Vagina (tissue), 2 donors: ENCODE measurements around the gene LRRN1. TPM values are rescaled to one million over a fixed set of nuclear protein-coding genes. Genes with fewer than 3 reads are reported as not detected.

ENCODE experiments used
- DNase-seq, 2 donors: peaks; one replicate each; pipeline ENCODE4 v3.0.0-alpha.2; 2017; ENCODE audit errors: extremely low spot score in 2 of 2
- H3K27ac ChIP-seq: fragments of 200-600 bp; sonication (generic); one replicate; pipeline ENCODE4 v1.5.1; 2019
- H3K27me3 ChIP-seq: fragments of 200-600 bp; sonication (generic); one replicate; pipeline ENCODE4 v1.5.1; 2019
- H3K36me3 ChIP-seq, 2 donors: fragments of 200-600 bp; sonication (generic); one replicate each; pipeline ENCODE4 v1.5.1; 2017 to 2019
- H3K4me1 ChIP-seq: fragments of 200-600 bp; sonication (generic); one replicate; pipeline ENCODE4 v1.5.1; 2019
- H3K4me3 ChIP-seq, 2 donors: fragments of 200-600 bp; sonication (generic); 1 replicate in 1 of 2; 2 replicates in 1 of 2; pipeline ENCODE4 v1.5.1; 2016 to 2019
- H3K9me3 ChIP-seq: fragments of 200-600 bp; sonication (generic); one replicate; pipeline ENCODE4 v1.5.1; 2019
- CTCF ChIP-seq, 3 experiments: fragments of 450-650 bp in 2 of 3; fragments of 200-600 bp in 1 of 3; sonication (generic) in 1 of 3; IDR thresholded peaks; one replicate each; pipeline ENCODE4 v1.5.1; 2017 to 2019; ENCODE audit warnings: antibody characterized with exemption in 3 of 3, mild to moderate bottlenecking in 2 of 3, moderate library complexity in 2 of 3
- POLR2A ChIP-seq, 2 donors: fragments of 450-650 bp; IDR thresholded peaks; one replicate each; pipeline ENCODE4 v1.6.1; 2017; ENCODE audit warnings: antibody characterized with exemption in 2 of 2, mild to moderate bottlenecking in 2 of 2, moderate library complexity in 2 of 2
- POLR2AphosphoS5 ChIP-seq, 2 donors: sonication (generic); formaldehyde crosslinking; IDR thresholded peaks; one replicate each; pipeline ENCODE4 v1.9.0; 2017; ENCODE audit warnings: antibody characterized with exemption in 2 of 2, mild to moderate bottlenecking in 2 of 2, low read depth in 1 of 2; ENCODE audit not compliant: insufficient read depth in 1 of 2
- intact Hi-C: fragments of 100-400 bp; cut with DNase I; formaldehyde crosslinking; loops from one replicate; pipeline ENCODE4 v1.15.1; 2023
- total RNA-seq: library from RNA; depleted of rRNA; stranded (reverse); fragments of >200 nt; gene quantifications from one replicate; pipeline ENCODE4 v1.2.3, GENCODE V29; 2016

Gene LRRN1
- total RNA-seq, 1 donor from 2014 or later = 1.7 TPM

- H3K9me3 ChIP-seq = no peaks in the 10 kb centered on the region
- H3K36me3 ChIP-seq = no peaks in the 10 kb centered on the region
- DNase-seq = no peak
Measured at GRCh38 chr3:3847994-3848922, 49.0 kb downstream of the LRRN1 start.

GRCh38 chr3:3848923-3849275 is 49.7 kb downstream of the LRRN1 start:
- H3K27ac ChIP-seq = no peak overlapping the region
- no peaks in the 10 kb centered on the region for H3K4me1 ChIP-seq
- H3K36me3 ChIP-seq = no peaks in the 10 kb centered on the region
- no peaks in the 10 kb centered on the region for H3K9me3 ChIP-seq
- no peak overlapping the region for H3K4me3 ChIP-seq
- no peaks in the 10 kb centered on the region for H3K27me3 ChIP-seq
- TF ChIP-seq CTCF (IDR thresholded peaks at IDR 0.05) = no peak
- TF ChIP-seq POLR2AphosphoS5 (IDR thresholded peaks at IDR 0.05; ENCODE audit: insufficient read depth in 1 of 2, low read depth in 1 of 2) = no peak
- no peak for TF ChIP-seq POLR2A (IDR thresholded peaks at IDR 0.05)
- no peak for DNase-seq
- intact Hi-C loops = no loop called here

More at GRCh38 chr3:3847994-3848922, 49.0 kb downstream of the LRRN1 start:
- intact Hi-C loops = no loop called here
- Histone ChIP-seq H3K4me3 (no peak overlapping the region), H3K4me1 (no peaks in the 10 kb centered on the region), H3K27ac (no peak overlapping the region), H3K27me3 (no peaks in the 10 kb centered on the region)
- TF ChIP-seq CTCF (IDR thresholded peaks at IDR 0.05) = no peak
- TF ChIP-seq POLR2AphosphoS5 (IDR thresholded peaks at IDR 0.05; ENCODE audit: insufficient read depth in 1 of 2, low read depth in 1 of 2) = no peak
- TF ChIP-seq POLR2A (IDR thresholded peaks at IDR 0.05) = no peak

- no peaks in the 10 kb centered on the region for H3K36me3 ChIP-seq
- intact Hi-C loops = no loop called here
- H3K4me1 ChIP-seq = no peaks in the 10 kb centered on the region
- H3K9me3 ChIP-seq = no peaks in the 10 kb centered on the region
- no peak overlapping the region for H3K27ac ChIP-seq
- no peak for DNase-seq
- no peak overlapping the region for H3K4me3 ChIP-seq
- H3K27me3 ChIP-seq = no peaks in the 10 kb centered on the region
- TF ChIP-seq POLR2A (IDR thresholded peaks at IDR 0.05) (no peak), CTCF (IDR thresholded peaks at IDR 0.05) (no peak), POLR2AphosphoS5 (IDR thresholded peaks at IDR 0.05; ENCODE audit: insufficient read depth in 1 of 2, low read depth in 1 of 2) (no peak)
Measured at GRCh38 chr3:3851621-3852323, 52.5 kb downstream of the LRRN1 start.

GRCh38 chr3:3853544-3853943 is 54.3 kb downstream of the LRRN1 start:
- Histone ChIP-seq H3K27ac (no peak overlapping the region), H3K4me1 (no peaks in the 10 kb centered on the region), H3K4me3 (no peak overlapping the region), H3K27me3 (no peaks in the 10 kb centered on the region), H3K9me3 (no peaks in the 10 kb centered on the region), H3K36me3 (no peaks in the 10 kb centered on the region)
- intact Hi-C loops = no loop called here
- TF ChIP-seq POLR2A (IDR thresholded peaks at IDR 0.05) = no peak
- TF ChIP-seq POLR2AphosphoS5 (IDR thresholded peaks at IDR 0.05; ENCODE audit: insufficient read depth in 1 of 2, low read depth in 1 of 2) = no peak
- TF ChIP-seq CTCF (IDR thresholded peaks at IDR 0.05) = no peak
- DNase-seq = no peak
